NCI-H187 (cell line): Measurements from ENCODE around the gene AQP12B.
"Not testable (repeated sequence)": the region's sequence is repeated elsewhere in the genome, so short reads cannot be mapped to it uniquely, and the experiment has no call there.

ENCODE experiments used
- DNase-seq, 2 experiments: peaks; one replicate each; lab custom pipeline; 2025; lab: John Stamatoyannopoulos, UW

AQP12B gene

GRCh38 chr2:240701091-240701735 is 18.5 kb upstream of the AQP12B start:
- no peak for DNase-seq

GRCh38 chr2:240700616-240701015 is 17.9 kb upstream of the AQP12B start:
- not testable (repeated sequence) for DNase-seq

DNA sequence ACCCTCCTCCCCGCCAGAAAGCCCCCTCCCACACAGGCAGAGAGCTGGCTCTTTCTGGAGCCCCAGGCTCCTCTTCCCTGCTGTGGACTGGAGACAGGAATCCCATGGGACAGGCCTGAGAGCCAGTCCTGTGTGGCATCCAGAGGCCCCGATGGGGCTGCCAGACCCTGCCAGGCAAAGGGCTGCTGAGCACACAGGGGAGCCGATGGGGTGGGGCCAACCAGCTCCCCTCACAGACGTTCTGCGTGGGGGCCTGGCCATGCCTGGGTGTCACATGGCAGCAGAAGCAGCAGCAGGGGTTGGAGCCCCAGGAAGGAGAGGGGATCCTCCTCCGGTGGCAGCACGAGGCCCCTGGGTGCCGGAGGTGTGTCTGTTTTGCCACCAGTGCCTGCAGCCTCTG is 17.1 kb upstream of the AQP12B start:
- not testable (repeated sequence) for DNase-seq

GRCh38 chr2:240698852-240699561 is 16.3 kb upstream of the AQP12B start:
- DNase-seq: not testable (repeated sequence)

DNA sequence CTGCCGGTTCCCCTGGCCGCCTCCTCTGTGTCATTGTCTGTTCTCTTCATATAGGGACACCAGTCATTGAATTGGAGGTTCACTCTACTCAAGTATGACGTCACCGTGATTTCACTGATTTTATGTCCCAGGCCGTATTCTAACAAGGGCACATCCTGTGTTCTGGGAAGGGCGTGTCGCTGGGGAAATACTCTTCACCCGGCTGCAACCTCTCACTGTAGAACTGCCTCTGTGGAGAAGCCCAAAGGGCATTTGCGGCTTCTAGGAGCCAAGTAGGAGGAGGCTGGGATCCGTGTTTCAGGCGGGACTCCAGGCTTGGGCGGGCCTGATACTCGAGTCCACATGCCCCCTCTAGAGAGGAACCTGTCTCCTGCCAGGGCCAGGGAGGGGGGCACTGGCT is 13.8 kb upstream of the AQP12B start:
- not testable (repeated sequence) for DNase-seq

DNA sequence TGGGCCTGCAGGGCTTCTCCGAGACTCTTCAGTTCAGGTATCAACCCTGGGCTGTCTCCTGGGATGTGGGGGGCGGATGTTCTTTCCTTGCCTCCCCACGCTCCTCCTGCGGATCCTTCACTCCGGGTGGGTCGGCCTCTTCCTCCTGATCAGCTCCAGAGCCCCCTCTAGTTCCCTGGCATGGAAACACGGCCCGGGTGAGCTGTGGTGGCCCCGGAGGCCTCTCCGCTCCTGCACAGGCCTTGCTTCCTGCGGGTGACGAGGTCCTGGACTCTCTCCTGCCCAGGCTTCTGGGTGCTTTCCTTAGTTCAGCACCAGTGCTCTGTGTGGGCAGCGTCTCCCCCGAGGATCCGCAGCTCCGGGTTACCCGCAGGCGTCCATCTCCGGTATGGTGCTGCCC is 12.9 kb upstream of the AQP12B start:
- not testable (repeated sequence) for DNase-seq

GRCh38 chr2:240694304-240694703 is 11.6 kb upstream of the AQP12B start:
- not testable (repeated sequence) for DNase-seq

DNA sequence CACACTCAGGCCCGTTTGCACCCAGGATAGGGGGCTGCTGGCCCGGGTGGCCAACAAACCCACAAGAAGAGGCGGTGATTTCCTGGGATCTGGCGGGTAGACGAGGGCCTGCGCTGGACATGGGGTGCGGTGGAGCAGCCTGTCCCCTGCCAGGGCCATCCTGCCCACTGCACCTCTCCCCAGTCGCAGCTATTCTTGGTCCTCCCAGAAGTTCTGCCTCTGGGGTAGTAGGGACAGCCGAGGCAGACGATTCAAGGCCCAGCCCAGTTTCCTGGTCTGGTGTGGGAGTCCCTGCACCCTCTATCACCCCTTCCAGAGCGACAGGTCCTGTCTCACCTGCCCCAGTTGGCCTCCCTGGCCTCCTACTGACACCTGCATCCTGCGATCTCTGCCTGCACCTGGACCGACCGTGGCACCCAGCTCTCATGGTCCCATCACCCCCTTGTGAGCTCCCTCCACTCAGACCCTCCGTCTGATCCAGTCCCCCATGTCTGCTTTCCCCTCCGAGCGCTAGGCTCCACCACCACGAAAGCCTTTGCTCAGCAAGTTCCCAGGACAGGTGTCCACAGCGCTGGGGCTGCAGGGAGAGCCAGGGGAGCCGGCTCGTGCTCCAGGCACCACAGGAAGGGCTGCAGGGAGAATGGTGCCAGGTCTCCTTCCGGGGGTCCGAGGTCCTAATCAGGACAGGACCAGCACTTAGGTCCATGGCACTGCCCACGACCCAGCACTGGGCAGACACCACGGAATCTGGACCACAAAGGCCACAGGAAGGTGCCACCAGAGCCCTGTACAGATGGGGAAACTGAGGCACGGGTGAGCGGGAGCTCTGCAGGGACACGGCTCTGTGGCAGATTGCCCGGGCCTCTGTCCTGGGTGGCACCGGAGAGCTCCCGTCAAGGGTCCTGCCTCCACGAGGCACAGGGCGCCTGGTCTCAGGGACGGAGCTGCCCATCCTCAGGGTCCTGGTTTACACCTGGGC is 10.2 kb upstream of the AQP12B start:
- DNase-seq: not testable (repeated sequence)

- DNase-seq: not testable (repeated sequence)
These were observed 9.1 kb upstream of the AQP12B start, which contains the start of gene AQP12A for GRCh38 chr2:240691631-240692420. AQP12A (plus strand) TSS chr2:240691866; CDS start chr2:240691914, 48 bp downstream.

GRCh38 chr2:240691075-240691427 is 8.4 kb upstream of the AQP12B start:
- DNase-seq: not testable (repeated sequence)

GRCh38 chr2:240690421-240691074 is 7.9 kb upstream of the AQP12B start:
- DNase-seq: not testable (repeated sequence)

DNA sequence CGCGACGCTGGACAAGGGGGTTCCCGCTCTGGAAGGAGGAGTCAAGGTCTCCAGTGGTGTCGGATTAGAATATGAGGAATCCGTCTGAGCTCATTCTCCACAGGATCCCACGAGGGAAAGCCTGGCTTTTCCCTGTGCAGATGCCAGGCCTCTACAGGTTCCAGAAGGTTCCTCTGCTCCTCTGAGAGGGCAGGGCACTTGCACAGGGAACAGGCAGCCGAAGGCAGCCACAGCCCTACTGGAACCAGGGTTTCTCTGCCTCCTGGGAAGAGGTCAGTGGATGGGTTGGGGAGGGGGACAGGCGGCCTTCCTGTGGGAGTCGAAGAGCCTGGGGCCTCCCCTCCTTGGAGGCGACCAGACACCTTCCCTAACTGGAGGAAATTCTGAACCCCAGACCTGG is 7.3 kb upstream of the AQP12B start:
- DNase-seq: no peak

DNA sequence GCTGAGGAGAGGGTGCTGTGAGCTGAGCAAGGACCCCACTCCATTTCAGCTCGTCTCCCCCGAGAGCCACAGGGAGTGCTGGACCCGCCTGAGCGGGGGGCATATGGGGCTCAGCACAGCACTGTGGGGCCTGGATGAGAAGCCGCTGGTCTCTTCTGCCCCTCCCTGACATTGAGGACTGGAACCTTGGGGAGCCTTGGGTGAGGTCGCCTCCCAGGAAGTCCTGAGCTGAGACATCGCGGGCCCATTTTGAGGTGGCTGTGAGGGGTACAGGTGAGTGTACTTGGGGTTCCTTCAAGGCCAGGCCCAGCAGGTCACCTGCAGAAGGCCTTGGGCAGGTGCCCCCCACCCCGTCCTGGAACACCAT is 5.9 kb upstream of the AQP12B start:
- DNase-seq: no peak

DNA sequence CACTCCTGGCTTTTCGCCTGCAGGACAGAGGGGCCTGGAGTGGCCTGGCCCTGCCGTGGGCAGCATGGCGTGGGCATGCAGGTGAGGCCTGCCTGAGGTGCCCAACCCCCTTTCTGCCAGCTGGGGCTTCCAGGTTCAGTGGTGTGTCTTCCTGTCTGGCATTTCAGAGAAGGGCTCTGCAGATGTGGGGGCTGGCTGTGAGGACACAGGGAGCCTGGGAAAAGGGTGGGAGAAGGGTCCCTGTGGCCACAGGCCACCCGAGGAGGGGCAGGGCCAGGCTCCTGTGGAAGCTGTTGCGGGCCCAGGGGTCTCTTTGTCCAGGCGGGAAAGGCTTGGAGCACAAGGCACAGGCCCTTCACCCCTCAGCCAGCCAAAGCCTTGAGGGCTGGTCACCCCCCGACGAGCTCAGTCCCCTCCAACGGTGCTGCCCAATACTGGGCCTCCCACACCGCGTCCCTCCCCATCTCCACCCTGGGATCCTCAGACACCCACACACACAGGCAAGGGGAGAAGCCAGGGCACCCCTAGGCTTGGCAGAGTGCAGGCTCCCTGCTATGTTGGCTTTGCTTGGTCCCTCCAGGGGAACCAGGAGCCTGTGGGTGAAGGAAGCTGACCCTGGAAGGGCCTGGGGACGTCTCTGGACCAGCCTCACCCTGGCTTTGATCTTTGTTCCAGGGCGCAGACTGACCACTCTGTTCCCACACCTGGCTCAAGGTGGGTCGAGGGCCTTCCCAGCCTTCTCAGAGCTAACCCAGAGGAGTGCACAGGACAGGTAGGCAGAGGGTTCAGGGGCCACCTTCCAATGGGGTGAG is 5.3 kb upstream of the AQP12B start:
- DNase-seq: no peak

DNA sequence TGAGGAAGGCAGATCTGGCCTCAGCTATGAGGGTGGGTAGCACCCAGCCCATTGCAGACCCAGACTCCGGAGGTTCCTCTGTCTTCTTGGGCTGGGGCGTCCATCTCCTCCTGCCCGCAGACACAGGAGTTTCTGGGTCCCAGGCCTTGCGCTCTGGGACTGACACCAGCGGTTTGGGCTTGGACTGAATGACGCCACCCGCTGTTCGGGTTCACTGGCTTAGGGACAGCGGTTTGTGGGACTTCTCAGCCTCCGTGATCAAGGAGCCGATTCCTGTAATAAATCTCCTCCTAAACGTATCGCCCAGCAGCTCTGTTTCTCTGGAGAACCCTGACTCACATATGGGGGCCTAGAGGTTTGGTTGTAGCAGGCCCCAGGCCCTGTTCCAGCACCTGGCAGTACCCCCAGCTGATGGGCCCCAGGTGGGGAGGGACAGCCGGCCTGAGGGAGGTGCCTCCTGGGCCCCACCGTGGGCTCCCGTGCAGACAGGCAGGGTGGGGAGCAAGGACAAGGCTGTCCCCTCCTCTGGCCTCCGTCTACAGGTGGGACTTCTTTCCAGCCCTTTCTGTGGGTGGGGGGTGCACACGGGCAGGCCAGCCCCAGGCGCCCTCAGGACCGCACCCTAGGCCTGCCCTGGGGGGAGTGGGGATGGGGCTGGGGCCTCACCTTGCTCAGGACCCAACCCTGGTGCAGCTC is 4.5 kb upstream of the AQP12B start:
- DNase-seq: no peak

GRCh38 chr2:240686460-240686859 is 3.8 kb upstream of the AQP12B start:
- no peak for DNase-seq

DNA sequence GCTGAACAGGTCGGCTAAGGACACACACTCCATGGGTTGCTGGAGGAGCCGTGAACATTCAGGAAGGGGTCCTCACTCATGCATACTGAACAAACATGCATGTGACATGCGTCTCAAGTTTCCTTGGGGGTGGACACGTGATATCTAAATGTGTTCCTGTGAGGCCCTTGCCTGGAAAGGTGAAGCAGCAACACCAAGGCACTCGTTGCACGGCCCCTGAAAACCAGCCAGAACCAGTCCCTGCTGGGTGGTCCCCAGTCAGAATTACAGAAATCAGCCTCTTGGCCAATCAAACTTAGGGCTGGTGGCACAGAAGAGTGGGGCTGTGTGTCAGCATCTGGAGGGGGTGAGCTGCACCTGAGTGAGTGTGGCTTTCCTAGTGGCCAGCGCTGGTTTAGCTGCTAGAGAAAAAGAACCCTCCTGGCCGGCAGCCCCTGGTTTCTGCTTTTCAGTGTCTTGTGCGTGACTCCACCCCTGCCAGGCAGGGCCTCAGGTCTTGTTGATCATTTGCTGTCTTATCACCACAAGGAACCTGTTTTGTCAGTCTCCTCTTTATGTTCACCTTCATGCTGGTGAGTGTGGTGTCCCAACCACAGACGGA is 3.2 kb upstream of the AQP12B start:
- peak; percentile 20 to 42 for DNase-seq

GRCh38 chr2:240683980-240684728 is 1.5 kb upstream of the AQP12B start:
- not testable (repeated sequence) for DNase-seq
